Activated T-cell treated with anti-CD3 and anti-CD28 coated beads, Interleukin-2, amount 50 U/mL, for 24 hours (primary cell): Measurements from ENCODE around the gene TMEM59.
"Not testable (repeated sequence)": the region's sequence is repeated elsewhere in the genome, so short reads cannot be mapped to it uniquely, and the experiment has no call there.

Experiments
- DNase-seq: peaks from one replicate; pipeline ENCODE4 v3.0.0-alpha.2; 2020
- H3K27ac Mint-ChIP-seq: 2 replicates; pipeline ENCODE4 v1.8.0; 2020; ENCODE audit warnings: mild to moderate bottlenecking, mixed read lengths
- H3K27me3 Mint-ChIP-seq: 2 replicates; pipeline ENCODE4 v1.8.0; 2020; ENCODE audit warnings: mixed read lengths
- H3K36me3 Mint-ChIP-seq: 2 replicates; pipeline ENCODE4 v1.8.0; 2020; ENCODE audit warnings: low read depth, mixed read lengths
- H3K4me1 Mint-ChIP-seq: 2 replicates; pipeline ENCODE4 v1.8.0; 2020; ENCODE audit warnings: low read depth, mixed read lengths
- H3K4me3 Mint-ChIP-seq: 2 replicates; pipeline ENCODE4 v1.8.0; 2020; ENCODE audit warnings: mild to moderate bottlenecking, moderate library complexity, mixed read lengths
- H3K9me3 Mint-ChIP-seq: 2 replicates; pipeline ENCODE4 v1.8.0; 2020; ENCODE audit warnings: mixed read lengths

Gene TMEM59

GRCh38 chr1:54052934-54053744, at the start of gene TMEM59, which contains the start of gene TCEANC2:
TMEM59 (minus strand) TSS chr1:54053204; CDS start chr1:54053188, 16 bp downstream.
TCEANC2 (plus strand) TSS chr1:54053608; CDS start chr1:54054423, 815 bp downstream.
- H3K9me3 Mint-ChIP-seq, result no peaks in the 10 kb centered on the region
- H3K27me3 Mint-ChIP-seq, result no peaks in the 10 kb centered on the region
- H3K4me3 Mint-ChIP-seq, result no peak within 1 kb of the TSS
- peaks cover 34% of the 10 kb centered on the region for H3K36me3 Mint-ChIP-seq
- peaks cover 43% of the 10 kb centered on the region for H3K4me1 Mint-ChIP-seq
- DNase-seq, result peak; percentile 95
- H3K27ac Mint-ChIP-seq, result no peak within 1 kb of the TSS

GRCh38 chr1:54100500-54100899, 47.5 kb upstream of the TMEM59 start:
- H3K27me3 Mint-ChIP-seq, result no peaks in the 10 kb centered on the region
- H3K27ac Mint-ChIP-seq, result no peak overlapping the region
- H3K4me3 Mint-ChIP-seq, result no peak overlapping the region
- H3K36me3 Mint-ChIP-seq, result peaks cover 54% of the 10 kb centered on the region
- H3K9me3 Mint-ChIP-seq, result no peaks in the 10 kb centered on the region
- no peaks in the 10 kb centered on the region for H3K4me1 Mint-ChIP-seq
- DNase-seq, result no peak

GRCh38 chr1:54099061-54099610, 46.1 kb upstream of the TMEM59 start:
- Mint-ChIP-seq H3K36me3 (peaks cover 57% of the 10 kb centered on the region), H3K4me1 (no peaks in the 10 kb centered on the region), H3K9me3 (no peaks in the 10 kb centered on the region), H3K27ac (no peak overlapping the region), H3K27me3 (no peaks in the 10 kb centered on the region), H3K4me3 (no peak overlapping the region)
- DNase-seq, result no peak

- H3K27ac Mint-ChIP-seq, result no peak overlapping the region
- H3K4me1 Mint-ChIP-seq, result no peaks in the 10 kb centered on the region
- DNase-seq, result no peak
- H3K27me3 Mint-ChIP-seq, result no peaks in the 10 kb centered on the region
- H3K36me3 Mint-ChIP-seq, result peaks cover 52% of the 10 kb centered on the region
- H3K4me3 Mint-ChIP-seq, result no peak overlapping the region
- H3K9me3 Mint-ChIP-seq, result no peaks in the 10 kb centered on the region
These were observed 43.9 kb upstream of the TMEM59 start for GRCh38 chr1:54096877-54097240.

GRCh38 chr1:54096227-54096876, 43.3 kb upstream of the TMEM59 start:
- H3K27me3 Mint-ChIP-seq, result no peaks in the 10 kb centered on the region
- H3K4me3 Mint-ChIP-seq, result no peak overlapping the region
- DNase-seq, result no peak
- H3K36me3 Mint-ChIP-seq, result peaks cover 49% of the 10 kb centered on the region
- H3K9me3 Mint-ChIP-seq, result no peaks in the 10 kb centered on the region
- no peak overlapping the region for H3K27ac Mint-ChIP-seq
- H3K4me1 Mint-ChIP-seq, result no peaks in the 10 kb centered on the region

- no peak overlapping the region for H3K4me3 Mint-ChIP-seq
- H3K27ac Mint-ChIP-seq, result no peak overlapping the region
- no peaks in the 10 kb centered on the region for H3K27me3 Mint-ChIP-seq
- DNase-seq, result no peak
- peaks cover 48% of the 10 kb centered on the region for H3K36me3 Mint-ChIP-seq
- H3K4me1 Mint-ChIP-seq, result no peaks in the 10 kb centered on the region
- no peaks in the 10 kb centered on the region for H3K9me3 Mint-ChIP-seq
These were observed 42.7 kb upstream of the TMEM59 start for GRCh38 chr1:54095546-54096226.

GRCh38 chr1:54094730-54095105, 41.7 kb upstream of the TMEM59 start:
- not testable (repeated sequence) for H3K27ac Mint-ChIP-seq, H3K4me1 Mint-ChIP-seq, DNase-seq, H3K27me3 Mint-ChIP-seq, H3K4me3 Mint-ChIP-seq, H3K9me3 Mint-ChIP-seq
- H3K36me3 Mint-ChIP-seq, result peaks cover 47% of the 10 kb centered on the region

- no peak overlapping the region for H3K4me3 Mint-ChIP-seq
- no peaks in the 10 kb centered on the region for H3K4me1 Mint-ChIP-seq
- H3K9me3 Mint-ChIP-seq, result no peaks in the 10 kb centered on the region
- no peak overlapping the region for H3K27ac Mint-ChIP-seq
- H3K27me3 Mint-ChIP-seq, result no peaks in the 10 kb centered on the region
- H3K36me3 Mint-ChIP-seq, result peaks cover 45% of the 10 kb centered on the region
- DNase-seq, result no peak
These were observed 41.2 kb upstream of the TMEM59 start for GRCh38 chr1:54094001-54094729.

GRCh38 chr1:54091666-54092065, 38.7 kb upstream of the TMEM59 start:
- H3K9me3 Mint-ChIP-seq, result no peaks in the 10 kb centered on the region
- no peak overlapping the region for H3K4me3 Mint-ChIP-seq
- no peaks in the 10 kb centered on the region for H3K27me3 Mint-ChIP-seq
- H3K27ac Mint-ChIP-seq, result no peak overlapping the region
- H3K4me1 Mint-ChIP-seq, result no peaks in the 10 kb centered on the region
- H3K36me3 Mint-ChIP-seq, result peaks cover 31% of the 10 kb centered on the region
- no peak for DNase-seq

- Mint-ChIP-seq H3K36me3 (peaks cover 30% of the 10 kb centered on the region), H3K27me3 (no peaks in the 10 kb centered on the region), H3K4me1 (no peaks in the 10 kb centered on the region), H3K9me3 (no peaks in the 10 kb centered on the region), H3K27ac (no peak overlapping the region), H3K4me3 (no peak overlapping the region)
- no peak for DNase-seq
These were observed 35.4 kb upstream of the TMEM59 start for GRCh38 chr1:54088385-54088784.

- no peak for DNase-seq
- peaks cover 28% of the 10 kb centered on the region for H3K36me3 Mint-ChIP-seq
- no peak overlapping the region for H3K27ac Mint-ChIP-seq
- H3K9me3 Mint-ChIP-seq, result no peaks in the 10 kb centered on the region
- no peaks in the 10 kb centered on the region for H3K27me3 Mint-ChIP-seq
- H3K4me1 Mint-ChIP-seq, result no peaks in the 10 kb centered on the region
- H3K4me3 Mint-ChIP-seq, result no peak overlapping the region
These were observed 33.8 kb upstream of the TMEM59 start for GRCh38 chr1:54086754-54087153.

GRCh38 chr1:54084794-54085193, 31.8 kb upstream of the TMEM59 start:
- peaks cover 23% of the 10 kb centered on the region for H3K36me3 Mint-ChIP-seq
- no peak for DNase-seq
- peaks cover 3% of the 10 kb centered on the region for H3K4me1 Mint-ChIP-seq
- H3K9me3 Mint-ChIP-seq, result no peaks in the 10 kb centered on the region
- no peaks in the 10 kb centered on the region for H3K27me3 Mint-ChIP-seq
- H3K27ac Mint-ChIP-seq, result no peak overlapping the region
- no peak overlapping the region for H3K4me3 Mint-ChIP-seq

GRCh38 chr1:54081306-54082270, 28.6 kb upstream of the TMEM59 start:
- Mint-ChIP-seq H3K36me3 (peaks cover 10% of the 10 kb centered on the region), H3K4me3 (no peak overlapping the region), H3K4me1 (peaks cover 15% of the 10 kb centered on the region), H3K27ac (no peak overlapping the region), H3K9me3 (no peaks in the 10 kb centered on the region), H3K27me3 (no peaks in the 10 kb centered on the region)
- peak; percentile 65 for DNase-seq
